ENCODE measurements around the gene ICAM3.

Gene ICAM3

GRCh38 chr19:10361569-10362011 is 22.2 kb upstream of the ICAM3 start:
- H2BK12ac ChIP-seq (ENCODE audit: low read length), result no peak overlapping the region
- no peak overlapping the region for H2BK120ac ChIP-seq (ENCODE audit: low read depth, low read length)
- H3K36me3 ChIP-seq (replicated peaks in 1 of 2; ENCODE audit: control insufficient read depth in 2 of 2, insufficient read depth in 2 of 2, low read length in 2 of 2), result peaks cover 40 to 86% of the 10 kb centered on the region in 2 donors
- H4K8ac ChIP-seq (ENCODE audit: low read depth, low read length), result no peak overlapping the region
- H3K79me1 ChIP-seq (ENCODE audit: low read depth, low read length), result peaks cover 3% of the 10 kb centered on the region
- WGBS, 2 donors (ENCODE audit: extremely low coverage in 2 of 2, insufficient read length in 2 of 2, insufficient replicate concordance in 1 of 2), result no CpG with 5 or more reads among the region's 16 CpGs
- peak overlapping the region; percentile 38 for H3K14ac ChIP-seq (ENCODE audit: low read length)
- no peak overlapping the region for H3K4me2 ChIP-seq (ENCODE audit: insufficient read depth, low read length, poor library complexity, severe bottlenecking)
- H2BK15ac ChIP-seq (ENCODE audit: low read length), result no peak overlapping the region
- H3K4ac ChIP-seq (ENCODE audit: low read length), result no peak overlapping the region
- no peak for DNase-seq (ENCODE audit: low spot score)
- no peaks in the 10 kb centered on the region for H3K9me3 ChIP-seq (replicated peaks in 1 of 2; ENCODE audit: control insufficient read depth in 2 of 2, insufficient read depth in 1 of 2, low read depth in 1 of 2, low read length in 2 of 2)
- H3K9ac ChIP-seq (ENCODE audit: low read depth, low read length, poor library complexity), result peak overlapping the region; percentile 30
- H3K27ac ChIP-seq (replicated peaks; ENCODE audit: low read length), result no peak overlapping the region
- H2BK5ac ChIP-seq (ENCODE audit: low read length), result no peak overlapping the region
- no peak overlapping the region for H3K23ac ChIP-seq (ENCODE audit: low read depth, low read length, poor library complexity)
- no peak overlapping the region for H2AFZ ChIP-seq (ENCODE audit: low read length)
- H2AK5ac ChIP-seq (ENCODE audit: low read depth, low read length), result no peak overlapping the region
- no peak overlapping the region for H4K91ac ChIP-seq (ENCODE audit: low read depth, low read length, poor library complexity)
- H3K18ac ChIP-seq (ENCODE audit: low read length), result no peak overlapping the region
- H3K27me3 ChIP-seq (ENCODE audit: control insufficient read depth in 3 of 3, insufficient read depth in 3 of 3, low read depth in 1 of 3, low read length in 3 of 3), result no peaks in the 10 kb centered on the region
- H3K4me1 ChIP-seq (ENCODE audit: control insufficient read depth in 2 of 2, insufficient read depth in 1 of 2, low read depth in 1 of 2, low read length in 2 of 2), result no peaks in the 10 kb centered on the region
- no peak overlapping the region for H3K4me3 ChIP-seq (ENCODE audit: low read length in 2 of 2)

GRCh38 chr19:10356431-10356830 is 17.0 kb upstream of the ICAM3 start:
- H3K14ac ChIP-seq (ENCODE audit: low read length), result no peak overlapping the region
- no CpG with 5 or more reads among the region's 12 CpGs for WGBS, 2 donors (ENCODE audit: extremely low coverage in 2 of 2, insufficient read length in 2 of 2, insufficient replicate concordance in 1 of 2)
- no peak overlapping the region for H3K4ac ChIP-seq (ENCODE audit: low read length)
- H3K9ac ChIP-seq (ENCODE audit: low read depth, low read length, poor library complexity), result no peak overlapping the region
- no peak overlapping the region for H2BK15ac ChIP-seq (ENCODE audit: low read length)
- H3K36me3 ChIP-seq (replicated peaks in 1 of 2; ENCODE audit: control insufficient read depth in 2 of 2, insufficient read depth in 2 of 2, low read length in 2 of 2), result peaks cover 15 to 73% of the 10 kb centered on the region in 2 donors
- H3K4me2 ChIP-seq (ENCODE audit: insufficient read depth, low read length, poor library complexity, severe bottlenecking), result no peak overlapping the region
- H4K8ac ChIP-seq (ENCODE audit: low read depth, low read length), result peak overlapping the region; percentile 82
- H2BK120ac ChIP-seq (ENCODE audit: low read depth, low read length), result no peak overlapping the region
- no peak for DNase-seq (ENCODE audit: low spot score)
- no peak overlapping the region for H2BK12ac ChIP-seq (ENCODE audit: low read length)
- no peaks in the 10 kb centered on the region for H3K9me3 ChIP-seq (replicated peaks in 1 of 2; ENCODE audit: control insufficient read depth in 2 of 2, insufficient read depth in 1 of 2, low read depth in 1 of 2, low read length in 2 of 2)
- H2AFZ ChIP-seq (ENCODE audit: low read length), result no peak overlapping the region
- H3K23ac ChIP-seq (ENCODE audit: low read depth, low read length, poor library complexity), result peak overlapping the region; percentile 31
- no peak overlapping the region for H3K4me3 ChIP-seq (ENCODE audit: low read length in 2 of 2)
- no peaks in the 10 kb centered on the region for H3K79me1 ChIP-seq (ENCODE audit: low read depth, low read length)
- H4K91ac ChIP-seq (ENCODE audit: low read depth, low read length, poor library complexity), result no peak overlapping the region
- no peak overlapping the region for H3K18ac ChIP-seq (ENCODE audit: low read length)
- H2AK5ac ChIP-seq (ENCODE audit: low read depth, low read length), result no peak overlapping the region
- peaks cover 0 to 17% of the 10 kb centered on the region in 2 donors for H3K4me1 ChIP-seq (ENCODE audit: control insufficient read depth in 2 of 2, insufficient read depth in 1 of 2, low read depth in 1 of 2, low read length in 2 of 2)
- H3K27me3 ChIP-seq (ENCODE audit: control insufficient read depth in 3 of 3, insufficient read depth in 3 of 3, low read depth in 1 of 3, low read length in 3 of 3), result no peaks in the 10 kb centered on the region
- no peak overlapping the region for H3K27ac ChIP-seq (replicated peaks; ENCODE audit: low read length)
- no peak overlapping the region for H2BK5ac ChIP-seq (ENCODE audit: low read length)

GRCh38 chr19:10353793-10354391 is 14.5 kb upstream of the ICAM3 start:
- Histone ChIP-seq H3K9me3 (replicated peaks in 1 of 2; ENCODE audit: control insufficient read depth in 2 of 2, insufficient read depth in 1 of 2, low read depth in 1 of 2, low read length in 2 of 2) (no peaks in the 10 kb centered on the region), H3K23ac (ENCODE audit: low read depth, low read length, poor library complexity) (peak overlapping the region; percentile 93), H2AFZ (ENCODE audit: low read length) (no peak overlapping the region), H2BK120ac (ENCODE audit: low read depth, low read length) (no peak overlapping the region), H4K8ac (ENCODE audit: low read depth, low read length) (no peak overlapping the region), H3K27me3 (ENCODE audit: control insufficient read depth in 3 of 3, insufficient read depth in 3 of 3, low read depth in 1 of 3, low read length in 3 of 3) (no peaks in the 10 kb centered on the region), H3K14ac (ENCODE audit: low read length) (no peak overlapping the region), H3K4me3 (ENCODE audit: low read length in 2 of 2) (peak overlapping the region in 1 of 2 donors; percentile 75), H2BK15ac (ENCODE audit: low read length) (no peak overlapping the region), H2BK12ac (ENCODE audit: low read length) (no peak overlapping the region), H3K18ac (ENCODE audit: low read length) (peak overlapping the region; percentile 91), H3K4ac (ENCODE audit: low read length) (no peak overlapping the region), H2AK5ac (ENCODE audit: low read depth, low read length) (no peak overlapping the region), H3K4me1 (ENCODE audit: control insufficient read depth in 2 of 2, insufficient read depth in 1 of 2, low read depth in 1 of 2, low read length in 2 of 2) (peaks cover 0 to 17% of the 10 kb centered on the region in 2 donors), H3K9ac (ENCODE audit: low read depth, low read length, poor library complexity) (peak overlapping the region; percentile 77), H3K79me1 (ENCODE audit: low read depth, low read length) (no peaks in the 10 kb centered on the region), H2BK5ac (ENCODE audit: low read length) (peak overlapping the region; percentile 78), H3K27ac (replicated peaks; ENCODE audit: low read length) (peak overlapping the region; percentile 74), H4K91ac (ENCODE audit: low read depth, low read length, poor library complexity) (no peak overlapping the region), H3K36me3 (replicated peaks in 1 of 2; ENCODE audit: control insufficient read depth in 2 of 2, insufficient read depth in 2 of 2, low read length in 2 of 2) (peaks cover 6 to 68% of the 10 kb centered on the region in 2 donors), H3K4me2 (ENCODE audit: insufficient read depth, low read length, poor library complexity, severe bottlenecking) (peak overlapping the region; percentile 99)
- no CpG with 5 or more reads among the region's 32 CpGs for WGBS, 2 donors (ENCODE audit: extremely low coverage in 2 of 2, insufficient read length in 2 of 2, insufficient replicate concordance in 1 of 2)
- peak; percentile 92 for DNase-seq (ENCODE audit: low spot score)

- Histone ChIP-seq H3K4ac (ENCODE audit: low read length) (peak overlapping the region; percentile 96), H2BK12ac (ENCODE audit: low read length) (peak overlapping the region; percentile 97), H3K27me3 (ENCODE audit: control insufficient read depth in 3 of 3, insufficient read depth in 3 of 3, low read depth in 1 of 3, low read length in 3 of 3) (no peaks in the 10 kb centered on the region), H3K27ac (replicated peaks; ENCODE audit: low read length) (peak overlapping the region; percentile 74), H3K4me1 (ENCODE audit: control insufficient read depth in 2 of 2, insufficient read depth in 1 of 2, low read depth in 1 of 2, low read length in 2 of 2) (peaks cover 0 to 17% of the 10 kb centered on the region in 2 donors), H3K9ac (ENCODE audit: low read depth, low read length, poor library complexity) (peak overlapping the region; percentile 87), H2AFZ (ENCODE audit: low read length) (no peak overlapping the region), H4K8ac (ENCODE audit: low read depth, low read length) (peak overlapping the region; percentile 99), H2BK120ac (ENCODE audit: low read depth, low read length) (peak overlapping the region; percentile 87), H2AK5ac (ENCODE audit: low read depth, low read length) (peak overlapping the region; percentile 70), H3K14ac (ENCODE audit: low read length) (peak overlapping the region; percentile 86), H3K79me1 (ENCODE audit: low read depth, low read length) (no peaks in the 10 kb centered on the region), H2BK15ac (ENCODE audit: low read length) (peak overlapping the region; percentile 94), H3K4me3 (ENCODE audit: low read length in 2 of 2) (peak overlapping the region in 1 of 2 donors; percentile 75), H3K36me3 (replicated peaks in 1 of 2; ENCODE audit: control insufficient read depth in 2 of 2, insufficient read depth in 2 of 2, low read length in 2 of 2) (peaks cover 4 to 62% of the 10 kb centered on the region in 2 donors), H4K91ac (ENCODE audit: low read depth, low read length, poor library complexity) (peak overlapping the region; percentile 96), H3K23ac (ENCODE audit: low read depth, low read length, poor library complexity) (peak overlapping the region; percentile 93), H3K18ac (ENCODE audit: low read length) (peak overlapping the region; percentile 98), H3K9me3 (replicated peaks in 1 of 2; ENCODE audit: control insufficient read depth in 2 of 2, insufficient read depth in 1 of 2, low read depth in 1 of 2, low read length in 2 of 2) (no peaks in the 10 kb centered on the region), H3K4me2 (ENCODE audit: insufficient read depth, low read length, poor library complexity, severe bottlenecking) (peak overlapping the region; percentile 99), H2BK5ac (ENCODE audit: low read length) (peak overlapping the region; percentile 78)
- peak; percentile 85 for DNase-seq (ENCODE audit: low spot score)
- no CpG with 5 or more reads among the region's 63 CpGs for WGBS, 2 donors (ENCODE audit: extremely low coverage in 2 of 2, insufficient read length in 2 of 2, insufficient replicate concordance in 1 of 2)
Measured at GRCh38 chr19:10352764-10353671, 13.6 kb upstream of the ICAM3 start.
